ENCODE data around the gene EIF4EBP2. TPM values are rescaled to one million over a fixed set of nuclear protein-coding genes. Genes with fewer than 3 reads are reported as not detected.

Gene EIF4EBP2
- total RNA-seq, 1 experiment from 2014 or later: 80.3 TPM

GRCh38 chr10:70435241-70436085, 31.5 kb downstream of the EIF4EBP2 start:
- ChIA-PET POLR2A (ENCODE audit: unreplicated experiment) (no interaction called here), CTCF (no interaction called here)
- DNase-seq: no peak

GRCh38 chr10:70437721-70438120, 33.8 kb downstream of the EIF4EBP2 start:
- no peaks in the 10 kb centered on the region for H4K20me1 ChIP-seq (ENCODE audit: insufficient read depth)
- no peak overlapping the region for H3K4me3 ChIP-seq
- TF ChIP-seq CTCF (conservative IDR thresholded peaks at IDR 0.05) (no peak), EZH2 (IDR thresholded peaks at IDR 0.05; ENCODE audit: low read depth) (no peak)
- intact Hi-C loops (cut with micrococcal nuclease; ENCODE audit: unreplicated experiment): no loop called here
- no peak overlapping the region for H3K27ac ChIP-seq
- H3K9me2 ChIP-seq (ENCODE audit: insufficient read depth): no peaks in the 10 kb centered on the region
- peaks cover 8% of the 10 kb centered on the region; the same call in 1 of the 2 replicates for H3F3A ChIP-seq (ENCODE audit: insufficient read depth, low read depth)
- CTCF ChIA-PET: no interaction called here
- H3K4me1 ChIP-seq (replicated peaks; ENCODE audit: insufficient read depth): no peaks in the 10 kb centered on the region
- no TSS peak for BruUV-seq (replicated peaks)
- no peak overlapping the region for H3K4me2 ChIP-seq
- H3K27me3 ChIP-seq (ENCODE audit: insufficient read depth, low read depth): peaks cover 12% of the 10 kb centered on the region
- no peak for DNase-seq
- H2AFZ ChIP-seq: no peak overlapping the region
- H3K36me3 ChIP-seq (ENCODE audit: low read depth): no peaks in the 10 kb centered on the region
- POLR2A ChIA-PET (ENCODE audit: unreplicated experiment): no interaction called here
- H3K9me3 ChIP-seq (ENCODE audit: insufficient read depth, low read depth): no peaks in the 10 kb centered on the region
- no peaks in the 10 kb centered on the region for H3K79me2 ChIP-seq (ENCODE audit: low read depth)

More at GRCh38 chr10:70435241-70436085, 31.5 kb downstream of the EIF4EBP2 start:
- Histone ChIP-seq H3K4me3 (no peak overlapping the region), H3K4me2 (no peak overlapping the region), H3F3A (ENCODE audit: insufficient read depth, low read depth) (0 out of 2 replicates have a peak, but pooled peaks cover 6% of the 10 kb centered on the region), H3K27me3 (ENCODE audit: insufficient read depth, low read depth) (peaks cover 5% of the 10 kb centered on the region; the same call in 1 of the 2 replicates), H3K79me2 (ENCODE audit: low read depth) (no peaks in the 10 kb centered on the region), H3K9me2 (ENCODE audit: insufficient read depth) (no peaks in the 10 kb centered on the region), H3K9me3 (ENCODE audit: insufficient read depth, low read depth) (no peaks in the 10 kb centered on the region), H3K36me3 (ENCODE audit: low read depth) (no peaks in the 10 kb centered on the region), H3K27ac (no peak overlapping the region), H3K4me1 (replicated peaks; ENCODE audit: insufficient read depth) (no peaks in the 10 kb centered on the region), H4K20me1 (ENCODE audit: insufficient read depth) (no peaks in the 10 kb centered on the region), H2AFZ (no peak overlapping the region)
- no TSS peak for BruUV-seq (replicated peaks)
- TF ChIP-seq CTCF (conservative IDR thresholded peaks at IDR 0.05) (no peak), EZH2 (IDR thresholded peaks at IDR 0.05; ENCODE audit: low read depth) (no peak)
- intact Hi-C loops (cut with micrococcal nuclease; ENCODE audit: unreplicated experiment): no loop called here

- peaks cover 16% of the 10 kb centered on the region for H3K27me3 ChIP-seq (ENCODE audit: insufficient read depth, low read depth)
Measured at GRCh38 chr10:70440296-70441160, 36.6 kb downstream of the EIF4EBP2 start.

More at GRCh38 chr10:70440296-70441160, 36.6 kb downstream of the EIF4EBP2 start:
- no peaks in the 10 kb centered on the region for H3K4me1 ChIP-seq (replicated peaks; ENCODE audit: insufficient read depth)
- peaks cover 5% of the 10 kb centered on the region; the same call in 1 of the 2 replicates for H3F3A ChIP-seq (ENCODE audit: insufficient read depth, low read depth)
- H3K36me3 ChIP-seq (ENCODE audit: low read depth): no peaks in the 10 kb centered on the region
- H3K4me2 ChIP-seq: no peak overlapping the region
- ChIA-PET CTCF (no interaction called here), POLR2A (ENCODE audit: unreplicated experiment) (no interaction called here)
- no peaks in the 10 kb centered on the region for H4K20me1 ChIP-seq (ENCODE audit: insufficient read depth)
- no peak for TF ChIP-seq EZH2 (IDR thresholded peaks at IDR 0.05; ENCODE audit: low read depth)
- no peaks in the 10 kb centered on the region for H3K9me3 ChIP-seq (ENCODE audit: insufficient read depth, low read depth)
- no peak overlapping the region for H3K27ac ChIP-seq
- no TSS peak for BruUV-seq (replicated peaks)
- no peak overlapping the region for H2AFZ ChIP-seq
- intact Hi-C loops (cut with micrococcal nuclease; ENCODE audit: unreplicated experiment): no loop called here
- H3K9me2 ChIP-seq (ENCODE audit: insufficient read depth): no peaks in the 10 kb centered on the region
- H3K79me2 ChIP-seq (ENCODE audit: low read depth): no peaks in the 10 kb centered on the region
- no peak for DNase-seq
- H3K4me3 ChIP-seq: no peak overlapping the region
